NB4 (cell line): ENCODE measurements around the gene OR1E1.
A peak's percentile ranks its signal among the peaks of the same experiment; 100 is the strongest.
"Not testable (repeated sequence)": the region's sequence is repeated elsewhere in the genome, so short reads cannot be mapped to it uniquely, and the experiment has no call there.

Experiments
- DNase-seq: peaks from one replicate; pipeline ENCODE4 v3.0.0; 2010; ENCODE audit warnings: low read depth
- H3K4me3 ChIP-seq: one replicate; pipeline ENCODE4 v1.5.1; 2011; ENCODE audit warnings: mild to moderate bottlenecking, low read depth, low read length, moderate library complexity
- CTCF ChIP-seq: IDR thresholded peaks from one replicate; pipeline ENCODE4 v1.5.1; 2012; ENCODE audit warnings: low read depth, low read length
- MAX ChIP-seq: IDR thresholded peaks from 2 replicates; pipeline ENCODE4 v1.6.1; 2011; ENCODE audit warnings: low read depth, low read length
- MYC ChIP-seq: IDR thresholded peaks from 2 replicates; pipeline ENCODE4 v1.6.1; 2011; ENCODE audit warnings: low read depth, low read length
- POLR2A ChIP-seq: IDR thresholded peaks from 2 replicates; pipeline ENCODE4 v1.6.1; 2011; ENCODE audit warnings: mild to moderate bottlenecking; ENCODE audit not compliant: insufficient read length; ENCODE audit errors: extremely low read depth

The OR1E1 gene

GRCh38 chr17:3398310-3398709 is at the start of gene OR1E1:
Gene OR1E1 (minus strand): TSS chr17:3398410. CDS start chr17:3398410, 0 bp downstream.
- no peak for DNase-seq
- H3K4me3 ChIP-seq = no peak within 1 kb of the TSS
- no peak for TF ChIP-seq MYC
- no peak for TF ChIP-seq CTCF
- no peak for TF ChIP-seq MAX
- no peak for TF ChIP-seq POLR2A

GRCh38 chr17:3447625-3448024 is 49.4 kb upstream of the OR1E1 start:
- no peak overlapping the region for H3K4me3 ChIP-seq
- DNase-seq = peak; percentile 60

GRCh38 chr17:3440451-3440850 is 42.2 kb upstream of the OR1E1 start:
- no peak for DNase-seq
- TF ChIP-seq MAX = no peak
- TF ChIP-seq POLR2A = no peak
- TF ChIP-seq MYC = no peak
- no peak for TF ChIP-seq CTCF
- H3K4me3 ChIP-seq = no peak overlapping the region

More at GRCh38 chr17:3447625-3448024, 49.4 kb upstream of the OR1E1 start:
- TF ChIP-seq MAX (no peak), CTCF (peak; percentile 40)

- H3K4me3 ChIP-seq = no peak overlapping the region
- DNase-seq = no peak
- TF ChIP-seq MYC (no peak), POLR2A (no peak), MAX (no peak), CTCF (no peak)
These were observed 40.2 kb upstream of the OR1E1 start for GRCh38 chr17:3438368-3438767.

GRCh38 chr17:3433741-3434140 is 35.5 kb upstream of the OR1E1 start, which contains the start of gene OR1E2:
Gene OR1E2 (minus strand): TSS chr17:3433841. CDS start chr17:3433841, 0 bp downstream.
- no peak for TF ChIP-seq MAX
- no peak for TF ChIP-seq MYC
- TF ChIP-seq POLR2A = no peak
- TF ChIP-seq CTCF = no peak
- DNase-seq = no peak
- no peak within 1 kb of the TSS for H3K4me3 ChIP-seq

- DNase-seq = peak; percentile 65
- H3K4me3 ChIP-seq = not testable (repeated sequence)
- peak; percentile 72 for TF ChIP-seq MYC
- TF ChIP-seq MAX = peak; percentile 72
These were observed 35.0 kb upstream of the OR1E1 start for GRCh38 chr17:3433215-3433614.
